ENCODE data around the gene CDT1. TPM values are rescaled to one million over a fixed set of nuclear protein-coding genes. Genes with fewer than 3 reads are reported as not detected.

The CDT1 gene
- total RNA-seq, 1 experiment from 2014 or later: 74.1 TPM

DNA sequence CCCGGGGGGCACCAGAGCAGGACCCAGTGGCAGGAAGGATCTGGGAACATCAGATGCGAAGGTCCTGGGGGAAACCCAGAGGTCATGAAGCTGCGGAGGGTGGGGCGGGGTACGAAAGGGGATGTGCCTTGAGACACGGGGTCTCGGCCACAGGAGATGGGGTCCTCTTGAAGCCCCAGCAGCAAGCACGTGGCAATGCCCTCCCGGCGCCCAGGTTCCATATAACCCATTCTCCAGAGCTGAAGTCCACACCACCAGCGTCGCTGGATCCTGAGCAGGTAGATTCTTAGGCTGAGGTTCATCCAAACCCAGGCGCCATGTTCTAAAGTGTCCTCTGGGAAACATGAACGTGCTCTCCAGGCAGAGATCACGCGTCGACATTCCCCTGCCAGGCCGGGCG, 39.5 kb upstream of the CDT1 start:
- no peak overlapping the region for H3K23ac ChIP-seq (ENCODE audit: insufficient read length, low read depth, low read length)
- H3K79me1 ChIP-seq (ENCODE audit: insufficient read depth, low read depth, low read length, poor library complexity, severe bottlenecking): peaks cover 3% of the 10 kb centered on the region
- no peaks in the 10 kb centered on the region for H3K27me3 ChIP-seq (ENCODE audit: insufficient read depth, low read length)
- no peaks in the 10 kb centered on the region for H4K20me1 ChIP-seq (ENCODE audit: control insufficient read depth, insufficient read depth, insufficient read length)
- H3K9me3 ChIP-seq (ENCODE audit: control insufficient read depth, low read depth, low read length): no peaks in the 10 kb centered on the region
- peak overlapping the region; percentile 7 for H2BK12ac ChIP-seq (ENCODE audit: insufficient read length, low read depth, low read length)
- no peak for DNase-seq
- TF ChIP-seq, protein P1, sequence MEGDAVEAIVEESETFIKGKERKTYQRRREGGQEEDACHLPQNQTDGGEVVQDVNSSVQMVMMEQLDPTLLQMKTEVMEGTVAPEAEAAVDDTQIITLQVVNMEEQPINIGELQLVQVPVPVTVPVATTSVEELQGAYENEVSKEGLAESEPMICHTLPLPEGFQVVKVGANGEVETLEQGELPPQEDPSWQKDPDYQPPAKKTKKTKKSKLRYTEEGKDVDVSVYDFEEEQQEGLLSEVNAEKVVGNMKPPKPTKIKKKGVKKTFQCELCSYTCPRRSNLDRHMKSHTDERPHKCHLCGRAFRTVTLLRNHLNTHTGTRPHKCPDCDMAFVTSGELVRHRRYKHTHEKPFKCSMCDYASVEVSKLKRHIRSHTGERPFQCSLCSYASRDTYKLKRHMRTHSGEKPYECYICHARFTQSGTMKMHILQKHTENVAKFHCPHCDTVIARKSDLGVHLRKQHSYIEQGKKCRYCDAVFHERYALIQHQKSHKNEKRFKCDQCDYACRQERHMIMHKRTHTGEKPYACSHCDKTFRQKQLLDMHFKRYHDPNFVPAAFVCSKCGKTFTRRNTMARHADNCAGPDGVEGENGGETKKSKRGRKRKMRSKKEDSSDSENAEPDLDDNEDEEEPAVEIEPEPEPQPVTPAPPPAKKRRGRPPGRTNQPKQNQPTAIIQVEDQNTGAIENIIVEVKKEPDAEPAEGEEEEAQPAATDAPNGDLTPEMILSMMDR (conservative IDR thresholded peaks at IDR 0.05): no peak
- H3K4ac ChIP-seq (ENCODE audit: low read depth, low read length): no peak overlapping the region
- H4K5ac ChIP-seq (ENCODE audit: insufficient read length, low read depth, low read length): no peak overlapping the region
- no peaks in the 10 kb centered on the region for H3K9me3 Mint-ChIP-seq
- H3K56ac ChIP-seq (ENCODE audit: insufficient read length, low read depth, low read length): no peak overlapping the region
- H2AK5ac ChIP-seq (ENCODE audit: insufficient read length, low read length): no peak overlapping the region
- H3K79me2 ChIP-seq (ENCODE audit: insufficient read depth, low read length): no peaks in the 10 kb centered on the region; the same call in 1 of the 2 replicates
- no CpG with 5 or more reads among the region's 19 CpGs for WGBS (ENCODE audit: extremely low coverage, insufficient read length, low lambda C conversion rate)
- H3K23me2 ChIP-seq (ENCODE audit: insufficient read length, low read depth, low read length, poor library complexity, severe bottlenecking): no peaks in the 10 kb centered on the region
- 0 out of 2 replicates have a peak overlapping the region, but pooled peaks have one; percentile 23 for H3K14ac ChIP-seq (ENCODE audit: insufficient read depth, low read length)
- H3K27ac Mint-ChIP-seq: peak overlapping the region in 2 of 3 experiments; percentile 38 to 92; a peak in 2 of 7 replicates
- H3K4me1 Mint-ChIP-seq: peaks cover 27 to 54% of the 10 kb centered on the region in 2 experiments
- H3K27me3 Mint-ChIP-seq (ENCODE audit: low read depth): no peaks in the 10 kb centered on the region
- no peak overlapping the region for H2BK20ac ChIP-seq (ENCODE audit: low read depth, low read length, poor library complexity, severe bottlenecking)
- H3K4me3 Mint-ChIP-seq: no peak overlapping the region
- no peak overlapping the region for H3T11ph ChIP-seq (ENCODE audit: low read length)
- H3K4me1 ChIP-seq (ENCODE audit: insufficient read depth, low read length): peaks cover 8% of the 10 kb centered on the region; the same call in 1 of the 2 replicates
- H3K4me2 ChIP-seq (ENCODE audit: insufficient read depth, insufficient read length, low read length): no peak overlapping the region
- no peaks in the 10 kb centered on the region for H3K36me3 Mint-ChIP-seq (ENCODE audit: insufficient read depth in 1 of 3, low read depth in 3 of 3)
- H4K8ac ChIP-seq (replicated peaks; ENCODE audit: insufficient read length, low read depth, low read length): no peak overlapping the region
- H2BK15ac ChIP-seq (ENCODE audit: low read depth, low read length): no peak overlapping the region
- H3K9ac ChIP-seq (ENCODE audit: extremely low read depth, insufficient read length, low read length): no peak overlapping the region
- H4K91ac ChIP-seq (ENCODE audit: insufficient read length, low read depth, low read length): no peak overlapping the region
- H3K18ac ChIP-seq (ENCODE audit: insufficient read length, low read depth, low read length): peak overlapping the region; percentile 10
- H2BK5ac ChIP-seq (ENCODE audit: insufficient read length, low read length): no peak overlapping the region
- H2AFZ ChIP-seq (ENCODE audit: low read length): no peak overlapping the region
- no peak overlapping the region for H2BK120ac ChIP-seq (ENCODE audit: low read depth, low read length, poor library complexity, severe bottlenecking)
- no peak overlapping the region for H3K27ac ChIP-seq (ENCODE audit: insufficient read length, low read depth, low read length)

Data from H9 (cell line).